NCI-H524 treated with DMSO at 0.1 percent for 48 hours (cell line): ENCODE results near the gene BSN.
"Not testable (repeated sequence)": the region's sequence is repeated elsewhere in the genome, so short reads cannot be mapped to it uniquely, and the experiment has no call there.

ENCODE experiments used
- DNase-seq: peaks from one replicate; lab custom pipeline; 2025; lab: John Stamatoyannopoulos, UW

Gene BSN

DNA sequence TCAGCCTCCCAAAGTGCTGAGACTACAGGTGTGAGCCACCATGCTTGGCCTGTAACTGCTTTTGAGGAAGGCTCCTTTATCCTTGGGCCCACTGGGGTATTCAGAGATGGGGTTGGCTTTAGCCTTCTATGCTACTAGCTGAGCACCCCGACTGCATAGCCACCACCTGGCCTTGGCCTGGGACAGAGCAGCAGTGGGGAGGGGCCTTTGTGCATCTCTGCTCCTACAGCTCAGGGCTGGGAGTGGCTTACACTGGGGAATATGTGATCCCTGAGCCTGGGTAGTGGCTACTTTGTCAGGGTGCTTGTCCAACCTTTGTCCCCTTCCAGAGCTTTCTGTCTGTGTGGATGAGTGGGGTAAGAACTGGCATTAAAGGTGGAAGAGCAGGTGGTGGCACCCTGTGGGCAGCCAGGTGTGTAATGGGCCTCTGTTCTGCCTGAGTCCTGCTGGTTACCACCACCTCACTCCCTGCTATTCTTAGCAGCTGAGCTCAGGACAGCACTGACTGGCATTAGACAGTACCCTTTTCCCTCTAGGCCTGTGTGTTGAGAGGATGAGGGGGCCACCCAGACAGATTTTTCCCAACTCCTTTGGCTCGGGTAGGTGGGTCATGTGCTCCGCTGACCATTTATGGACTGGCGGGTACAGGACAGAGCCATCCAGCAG, 141.2 kb downstream of the BSN start:
- not testable (repeated sequence) for DNase-seq

GRCh38 chr3:49699281-49699979, 145.2 kb downstream of the BSN start:
- no peak for DNase-seq

- DNase-seq: no peak
Observed at GRCh38 chr3:49700014-49700413, 145.7 kb downstream of the BSN start.

DNA sequence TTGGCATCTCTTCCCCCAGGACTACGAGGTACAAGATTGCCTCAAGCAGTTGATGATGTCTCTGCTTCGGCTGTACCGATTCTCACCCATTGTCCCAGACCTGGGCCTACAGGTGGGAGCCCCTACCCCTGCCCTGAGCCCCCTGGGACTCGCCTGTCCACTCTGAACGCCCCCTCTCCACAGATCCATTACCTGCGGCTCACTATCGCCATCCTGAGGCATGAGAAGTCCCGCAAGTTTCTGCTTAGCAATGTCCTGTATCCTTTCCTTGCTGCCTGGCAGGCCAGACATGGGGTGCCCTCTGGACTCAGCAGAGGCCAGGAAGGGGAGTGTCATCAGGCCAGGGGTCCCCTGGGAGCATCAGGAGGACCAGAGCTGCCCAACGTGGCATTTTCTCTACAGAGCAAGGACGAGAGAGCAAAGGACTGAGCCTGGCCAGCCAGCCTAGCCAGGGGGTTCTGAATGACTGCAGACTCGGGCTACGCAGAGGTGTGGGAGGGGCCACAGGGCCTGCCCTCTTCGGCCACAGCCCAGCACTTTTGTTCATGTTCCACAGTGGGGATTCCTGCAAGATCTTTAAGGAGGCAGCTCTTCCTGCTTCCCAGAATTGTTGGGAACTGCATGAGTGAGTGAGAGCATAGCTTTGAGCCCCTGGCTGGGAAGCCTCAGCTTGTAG, 146.3 kb downstream of the BSN start:
- no peak for DNase-seq

DNA sequence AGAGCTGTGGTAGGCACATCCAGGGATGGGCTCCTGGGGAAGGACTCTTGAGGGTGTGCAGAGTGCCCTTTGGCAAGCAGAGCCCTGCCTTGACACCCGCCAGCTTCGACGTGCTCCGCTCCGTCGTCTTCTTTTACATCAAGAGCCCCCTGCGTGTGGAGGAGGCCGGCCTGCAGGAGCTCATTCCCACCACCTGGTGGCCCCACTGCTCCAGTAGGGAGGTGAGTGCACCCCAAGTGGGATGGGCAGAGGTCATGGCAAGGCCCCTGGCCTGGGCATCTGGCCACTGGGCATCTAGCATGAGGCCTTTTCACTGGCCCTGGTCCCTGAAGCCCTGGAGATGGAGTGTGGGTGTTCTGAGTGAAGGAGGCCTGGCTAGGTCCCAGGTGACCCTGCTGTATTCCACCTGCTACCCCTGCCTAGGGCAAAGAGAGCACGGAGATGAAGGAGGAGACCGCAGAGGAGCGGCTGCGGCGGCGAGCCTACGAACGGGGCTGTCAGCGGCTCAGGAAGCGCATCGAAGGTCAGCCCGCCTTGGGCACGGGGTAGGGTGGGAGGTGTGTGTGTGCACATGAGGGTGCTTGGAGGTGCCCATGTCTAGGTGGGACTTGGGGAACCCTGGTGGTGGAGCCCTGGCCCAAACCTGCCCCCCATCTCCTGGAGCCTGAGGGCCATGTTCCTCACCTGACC, 147.3 kb downstream of the BSN start:
- DNase-seq: no peak

- no peak for DNase-seq
Observed at GRCh38 chr3:49702672-49703071, 148.4 kb downstream of the BSN start.

- no peak for DNase-seq
Observed at GRCh38 chr3:49703443-49703927, 149.2 kb downstream of the BSN start.

DNA sequence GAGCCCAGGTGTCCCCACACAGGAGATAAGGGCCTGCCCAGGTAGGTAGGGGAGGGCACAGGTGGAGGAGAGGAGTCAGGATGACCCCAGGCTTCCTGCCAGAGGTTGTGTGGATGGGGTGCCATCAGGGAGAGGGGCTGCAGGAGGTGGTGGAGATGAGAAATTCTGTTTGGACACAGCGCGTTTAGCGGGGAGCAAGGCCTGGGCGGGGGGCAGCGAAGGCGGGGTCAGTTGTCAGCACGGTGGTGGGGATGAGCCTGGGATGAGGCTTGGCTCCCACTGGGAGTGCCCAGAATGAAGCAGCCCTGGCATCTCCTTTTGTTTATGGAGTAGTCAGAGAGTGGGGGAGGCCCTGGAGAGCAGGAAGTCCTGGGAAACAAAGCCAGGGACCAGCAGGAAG, 149.7 kb downstream of the BSN start:
- no peak for DNase-seq

DNA sequence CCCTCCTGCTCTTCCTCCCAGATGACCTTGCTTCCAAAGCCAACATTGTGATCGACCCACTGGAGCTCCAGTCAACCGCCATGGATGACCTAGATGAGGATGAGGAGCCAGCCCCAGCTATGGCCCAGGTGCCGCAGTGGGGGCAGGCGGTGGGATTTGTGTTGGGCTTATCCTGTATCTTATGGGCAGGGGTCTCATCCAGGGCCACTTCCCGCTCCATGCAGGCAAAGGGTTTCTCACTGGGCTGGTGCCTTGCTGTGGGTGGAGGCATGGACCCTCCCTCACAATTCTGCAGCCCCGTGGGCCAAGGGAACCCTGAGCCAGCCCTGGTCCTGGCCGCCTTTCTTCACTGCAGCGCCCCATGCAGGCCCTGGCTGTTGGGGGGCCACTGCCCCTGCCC, 150.4 kb downstream of the BSN start:
- DNase-seq: no peak

DNA sequence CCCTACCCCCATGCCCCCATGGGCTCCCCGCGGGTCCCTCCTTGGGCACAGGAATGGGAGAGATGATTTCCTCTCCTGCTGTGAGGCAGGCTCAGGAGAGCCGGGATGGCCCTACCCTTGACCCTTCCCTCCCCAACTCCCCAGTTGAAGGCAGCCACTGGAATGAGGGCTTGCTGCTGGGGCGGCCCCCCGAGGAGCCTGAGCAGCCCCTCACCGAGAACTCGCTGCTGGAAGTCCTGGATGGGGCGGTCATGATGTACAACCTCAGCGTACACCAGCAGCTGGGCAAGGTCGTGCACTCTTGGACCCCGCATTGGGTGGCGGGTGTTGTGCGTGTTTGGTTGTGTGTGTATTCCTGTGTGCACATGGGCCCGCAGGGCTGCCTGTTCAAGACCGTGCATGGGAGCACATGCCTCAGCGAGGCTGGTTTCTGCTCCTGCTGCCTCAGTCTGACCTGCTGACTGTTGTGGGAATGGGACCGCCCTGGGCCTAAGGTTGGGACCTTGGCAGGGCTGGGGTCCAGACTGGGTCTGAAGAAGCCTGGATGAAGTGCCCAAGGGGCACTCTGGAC, 151.2 kb downstream of the BSN start:
- no peak for DNase-seq

DNA sequence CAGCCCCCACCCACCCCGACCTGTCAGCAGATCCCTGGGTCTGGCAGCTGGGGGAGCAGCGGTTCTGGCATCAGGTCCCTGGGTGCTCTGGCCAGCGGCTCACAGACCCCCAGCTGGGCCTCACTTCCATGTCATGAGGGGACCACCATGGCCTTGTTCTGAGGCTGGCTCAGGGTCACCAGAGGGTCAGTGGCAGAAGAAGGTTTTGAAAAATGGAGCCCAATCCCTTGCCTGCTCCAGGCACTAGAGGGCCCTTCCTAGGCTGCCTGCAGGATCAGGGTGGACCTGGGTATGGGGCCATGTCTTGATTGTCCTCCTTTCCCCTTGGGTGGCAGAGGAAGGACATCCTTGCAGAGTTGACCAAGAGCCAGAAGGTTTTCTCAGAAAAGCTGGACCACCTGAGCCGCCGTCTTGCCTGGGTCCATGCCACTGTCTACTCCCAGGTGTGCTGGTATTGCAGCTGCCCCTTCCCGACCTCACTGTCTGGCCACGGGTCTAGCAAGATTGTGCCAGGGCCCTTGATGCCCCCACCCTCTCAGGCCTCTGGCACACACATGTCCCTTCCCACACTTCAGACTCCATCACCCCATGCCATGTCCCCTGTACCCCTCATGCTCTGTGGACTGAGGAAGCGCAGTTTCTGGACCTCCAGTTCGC, 152.3 kb downstream of the BSN start:
- no peak for DNase-seq

GRCh38 chr3:49707113-49707480, 152.8 kb downstream of the BSN start:
- no peak for DNase-seq

- no peak for DNase-seq
Observed at GRCh38 chr3:49709852-49710251, 155.6 kb downstream of the BSN start.

DNA sequence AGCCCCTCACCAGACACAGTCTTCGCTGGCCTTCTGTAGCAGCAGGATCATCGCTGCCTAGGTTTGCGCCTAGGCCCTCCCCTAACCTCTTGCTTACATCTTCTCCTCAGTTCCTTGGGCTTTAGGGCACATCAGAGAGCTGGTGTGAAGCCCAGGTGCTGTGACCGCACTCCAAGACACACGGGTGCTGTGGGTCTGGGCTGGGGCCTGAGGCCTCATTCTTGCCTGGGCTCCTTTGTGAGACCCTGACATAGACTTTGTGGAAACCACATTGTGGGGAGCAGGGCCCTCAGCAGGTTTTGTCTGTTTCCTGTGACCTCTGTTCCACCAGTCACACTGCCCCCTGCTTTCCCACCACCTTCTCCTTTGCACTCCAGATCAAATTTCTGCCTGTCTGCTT, 157.2 kb downstream of the BSN start:
- DNase-seq: no peak

DNA sequence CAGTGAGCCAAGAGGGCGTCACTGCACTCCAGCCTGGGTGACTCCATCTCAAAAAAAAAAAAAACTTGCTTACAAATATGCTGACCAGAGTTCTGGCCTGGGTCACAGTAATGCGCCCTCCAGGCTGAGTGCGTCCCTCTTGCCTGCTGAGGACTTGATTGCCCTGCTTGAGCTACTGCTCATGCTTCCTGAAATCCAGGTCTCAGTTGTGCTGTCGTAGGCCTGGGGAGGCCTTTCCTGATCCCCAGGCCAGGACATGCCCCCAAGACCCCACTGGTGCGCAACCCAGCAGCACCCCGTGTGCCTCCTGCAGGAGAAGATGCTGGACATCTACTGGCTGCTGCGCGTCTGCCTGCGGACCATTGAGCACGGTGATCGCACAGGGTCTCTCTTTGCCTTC, 157.9 kb downstream of the BSN start:
- DNase-seq: no peak

DNA sequence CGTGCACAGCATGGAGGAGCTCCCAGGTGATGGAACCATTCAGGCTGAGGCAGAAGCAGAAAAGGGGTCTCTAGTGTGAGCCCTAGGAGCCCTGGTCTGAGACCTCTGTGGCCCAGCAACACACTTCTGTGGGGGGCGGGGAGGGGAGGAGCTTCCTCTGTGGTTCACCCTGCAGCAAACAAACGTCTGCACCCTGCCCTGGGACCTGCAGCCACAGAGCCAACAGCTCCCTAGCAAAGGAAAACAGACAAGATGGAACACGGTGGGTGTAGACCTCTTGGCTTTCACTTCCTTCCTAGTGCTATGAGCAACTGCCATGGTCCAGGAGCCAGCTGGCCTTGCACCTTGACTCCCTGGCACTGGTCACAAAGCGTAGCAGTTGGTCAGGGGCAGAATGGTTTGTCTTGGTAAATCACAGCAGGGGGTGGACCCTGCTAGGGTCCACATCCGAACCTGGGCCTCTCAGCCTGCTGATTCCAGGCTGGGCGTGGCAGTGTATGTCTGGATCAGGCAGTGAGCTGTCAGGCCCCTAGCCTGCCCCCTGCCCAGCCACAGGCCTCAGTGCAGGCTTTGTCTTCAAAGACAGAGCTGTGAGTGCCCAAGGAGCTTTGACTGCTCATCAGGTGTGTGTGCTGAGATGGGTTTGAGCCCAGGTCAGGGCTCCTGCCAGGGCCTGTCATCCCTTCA, 158.5 kb downstream of the BSN start:
- no peak for DNase-seq

DNA sequence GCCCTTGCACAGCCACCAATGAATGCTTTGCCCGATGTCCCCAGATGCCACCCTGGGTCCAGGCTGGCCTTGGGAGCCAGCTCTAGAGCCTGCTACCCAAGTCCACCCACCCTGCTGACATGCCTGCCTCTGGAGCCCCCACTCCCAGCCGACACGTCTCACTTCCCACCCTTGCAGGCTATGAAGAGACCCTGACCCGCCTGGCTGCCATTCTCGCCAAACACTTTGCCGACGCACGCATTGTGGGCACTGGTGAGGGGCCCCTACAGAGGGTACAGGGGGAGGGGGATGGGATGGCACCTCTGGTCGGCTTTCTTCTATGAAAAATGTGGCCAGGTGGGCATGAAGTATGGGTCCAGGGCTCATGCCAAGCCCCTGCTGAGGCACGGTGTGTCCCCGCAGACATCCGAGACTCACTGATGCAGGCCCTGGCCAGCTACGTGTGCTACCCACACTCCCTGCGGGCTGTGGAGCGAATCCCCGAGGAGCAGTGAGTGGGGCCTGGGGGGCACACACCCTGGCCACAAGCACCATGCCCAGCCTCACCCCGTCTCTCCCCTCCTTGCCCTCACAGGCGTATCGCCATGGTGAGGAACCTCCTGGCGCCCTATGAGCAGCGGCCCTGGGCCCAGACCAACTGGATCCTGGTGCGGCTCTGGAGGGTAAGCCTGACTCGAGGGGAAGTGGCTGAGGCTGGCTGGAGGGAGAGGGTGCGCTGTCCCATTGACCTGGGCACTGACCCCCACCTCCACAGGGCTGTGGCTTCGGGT, 159.2 kb downstream of the BSN start:
- DNase-seq: no peak

- DNase-seq: no peak
Observed at GRCh38 chr3:49714728-49715550, 160.7 kb downstream of the BSN start.

DNA sequence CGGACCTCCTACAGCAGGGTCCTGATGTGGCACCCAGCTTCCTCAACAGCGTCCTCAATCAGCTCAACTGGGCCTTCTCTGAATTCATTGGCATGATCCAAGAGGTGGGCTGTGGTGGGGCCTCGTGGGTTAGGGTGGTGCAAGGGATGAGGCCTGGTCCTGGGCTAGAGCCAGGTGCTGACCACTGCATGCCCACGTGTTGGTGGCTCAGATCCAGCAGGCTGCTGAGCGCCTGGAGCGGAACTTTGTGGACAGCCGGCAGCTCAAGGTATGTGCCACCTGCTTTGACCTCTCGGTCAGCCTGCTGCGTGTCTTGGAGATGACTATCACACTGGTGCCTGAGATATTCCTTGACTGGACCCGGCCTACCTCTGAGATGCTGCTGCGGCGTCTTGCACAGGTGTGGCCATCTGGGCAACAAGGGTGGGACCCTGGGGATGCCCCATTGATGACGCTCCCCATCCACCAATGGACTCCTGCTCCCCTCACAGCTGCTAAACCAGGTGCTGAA, 161.4 kb downstream of the BSN start:
- no peak for DNase-seq
